Endodermal cell (in vitro differentiated cells): ENCODE data around the gene RERE. TPM values are rescaled to one million over a fixed set of nuclear protein-coding genes. Genes with fewer than 3 reads are reported as not detected.

Experiments
- DNase-seq: peaks from one replicate; pipeline ENCODE4 v3.0.0-alpha.2; 2017
- H3K27ac ChIP-seq: 2 replicates; pipeline ENCODE4 v1.5.1; 2013; ENCODE audit warnings: mild to moderate bottlenecking, low read depth, low read length, moderate library complexity
- H3K27me3 ChIP-seq: 2 replicates; pipeline ENCODE4 v1.6.1; 2013; ENCODE audit warnings: mild to moderate bottlenecking, low read length, moderate library complexity; ENCODE audit not compliant: insufficient read depth, control insufficient read depth, poor library complexity, severe bottlenecking
- H3K36me3 ChIP-seq: 2 replicates; pipeline ENCODE4 v1.7.0; 2013; ENCODE audit warnings: mild to moderate bottlenecking, low read length, moderate library complexity; ENCODE audit not compliant: control insufficient read depth, insufficient read depth
- H3K4me1 ChIP-seq: one replicate; pipeline ENCODE4 v1.7.0; 2013; ENCODE audit warnings: low read length; ENCODE audit not compliant: control insufficient read depth, insufficient read depth
- H3K4me3 ChIP-seq: 2 replicates; pipeline ENCODE4 v1.5.1; 2013; ENCODE audit warnings: mild to moderate bottlenecking, low read length, moderate library complexity
- H3K9ac ChIP-seq: 2 replicates; pipeline ENCODE4 v1.6.1; 2013; ENCODE audit warnings: mild to moderate bottlenecking, low read length, moderate library complexity; ENCODE audit not compliant: poor library complexity, severe bottlenecking; ENCODE audit errors: extremely low read depth
- H3K9me3 ChIP-seq: 2 replicates; pipeline ENCODE4 v1.6.1; 2013; ENCODE audit warnings: mild to moderate bottlenecking, low read length, moderate library complexity; ENCODE audit not compliant: control insufficient read depth
- H3K27ac Mint-ChIP-seq: 2 replicates; pipeline ENCODE4 v1.8.0; 2020; ENCODE audit warnings: mixed read lengths
- H3K27me3 Mint-ChIP-seq: 2 replicates; pipeline ENCODE4 v1.8.0; 2021; ENCODE audit warnings: mild to moderate bottlenecking, mixed read lengths; ENCODE audit not compliant: insufficient read depth
- H3K36me3 Mint-ChIP-seq: 2 replicates; pipeline ENCODE4 v1.8.0; 2020; ENCODE audit warnings: low read depth, mixed read lengths
- H3K4me1 Mint-ChIP-seq: 2 replicates; pipeline ENCODE4 v1.8.0; 2020; ENCODE audit warnings: mixed read lengths
- H3K4me3 Mint-ChIP-seq: 2 replicates; pipeline ENCODE4 v1.8.0; 2020; ENCODE audit warnings: mild to moderate bottlenecking, moderate library complexity, mixed read lengths
- H3K9me3 Mint-ChIP-seq: 2 replicates; pipeline ENCODE4 v1.8.0; 2020; ENCODE audit warnings: mild to moderate bottlenecking, mixed read lengths
- CTCF ChIP-seq: fragments of 200-600 bp; sonication (generic); conservative IDR thresholded peaks from 2 replicates; pipeline ENCODE4 v1.5.0; 2021; ENCODE audit warnings: antibody characterized with exemption, mild to moderate bottlenecking
- WGBS, 2 experiments: methylation state at CpG; one replicate each; pipeline versions ENCODE4 v1.1.5 to v1.1.7; 2013; ENCODE audit warnings: missing lambda C conversion rate in 2 of 2, mixed read lengths in 1 of 2; ENCODE audit not compliant: insufficient coverage in 1 of 2, insufficient read length in 1 of 2; 5-methylcytosine and 5-hydroxymethylcytosine counted together
- total RNA-seq, 2 donors: library from RNA; stranded (reverse); fragmentation: NEBNext Ultra II Directional in 1 of 2; extraction: Animal tissue kit (Norgen Biotek cat#: 25700) in 1 of 2; gene quantifications; 2 replicates in 1 of 2; 3 replicates in 1 of 2; pipeline ENCODE4 v1.2.1, GENCODE V29; 2021

RERE gene
- total RNA-seq, 2 donors from 2014 or later = 159 to 179 TPM

DNA sequence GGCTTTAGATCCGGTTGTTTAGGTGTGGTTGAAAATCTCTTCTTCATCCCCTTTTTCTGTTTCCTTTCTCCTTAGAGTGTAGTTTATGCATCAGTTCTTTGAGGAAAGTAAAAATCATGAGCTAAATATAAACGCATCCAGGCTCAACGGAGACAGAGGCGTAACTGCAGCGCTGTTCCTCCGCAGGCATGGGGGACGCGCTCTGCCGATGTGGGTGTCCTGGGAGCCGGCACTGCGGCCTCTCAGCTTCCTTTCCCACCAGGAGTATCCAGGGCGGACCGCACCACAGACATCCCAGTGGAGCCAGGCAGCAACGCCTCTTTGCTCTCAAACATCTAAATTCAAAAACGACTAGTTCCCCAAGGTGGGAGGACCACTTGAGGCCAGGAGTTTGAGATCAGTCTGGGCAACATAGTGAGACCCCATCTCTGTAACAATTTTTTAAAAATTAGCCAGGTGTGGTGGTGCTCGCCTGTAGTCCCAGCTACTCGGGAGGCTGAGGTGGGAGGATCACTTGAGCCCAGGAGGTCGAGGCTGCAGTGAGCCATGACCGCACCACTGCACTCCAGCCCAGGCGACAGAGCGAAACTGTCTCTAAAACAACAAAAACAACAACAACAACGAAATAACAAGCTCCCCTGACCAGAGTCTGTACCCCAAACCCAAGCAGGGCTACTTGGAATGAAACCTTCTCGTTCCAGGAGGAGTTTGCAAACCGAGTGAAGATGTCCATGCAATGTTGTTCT is 483.2 kb downstream of the RERE start:
- H3K4me3 Mint-ChIP-seq = no peak overlapping the region
- H3K9me3 ChIP-seq = no peaks in the 10 kb centered on the region
- H3K27me3 ChIP-seq = no peaks in the 10 kb centered on the region
- WGBS, 2 experiments = 93 to 94% methylated on average over 18 to 24 of the region's 24 CpGs
- no peaks in the 10 kb centered on the region for H3K4me1 ChIP-seq
- H3K9me3 Mint-ChIP-seq = peaks cover 4% of the 10 kb centered on the region
- no peaks in the 10 kb centered on the region for H3K36me3 ChIP-seq
- no peak overlapping the region for H3K27ac ChIP-seq
- H3K27ac Mint-ChIP-seq = no peak overlapping the region
- H3K4me1 Mint-ChIP-seq = no peaks in the 10 kb centered on the region
- no peak overlapping the region for H3K9ac ChIP-seq
- no peak for DNase-seq
- H3K27me3 Mint-ChIP-seq = no peaks in the 10 kb centered on the region
- H3K4me3 ChIP-seq = no peak overlapping the region
- no peak for TF ChIP-seq CTCF
- no peaks in the 10 kb centered on the region for H3K36me3 Mint-ChIP-seq

- Histone ChIP-seq H3K9me3 (no peaks in the 10 kb centered on the region), H3K27me3 (no peaks in the 10 kb centered on the region), H3K4me3 (no peak overlapping the region), H3K27ac (no peak overlapping the region), H3K36me3 (no peaks in the 10 kb centered on the region), H3K4me1 (no peaks in the 10 kb centered on the region), H3K9ac (no peak overlapping the region)
- H3K4me3 Mint-ChIP-seq = no peak overlapping the region
- H3K27ac Mint-ChIP-seq = no peak overlapping the region
- H3K36me3 Mint-ChIP-seq = no peaks in the 10 kb centered on the region
- no peak for TF ChIP-seq CTCF
- 87 to 91% methylated on average over 13 to 16 of the region's 16 CpGs for WGBS, 2 experiments
- H3K27me3 Mint-ChIP-seq = no peaks in the 10 kb centered on the region
- no peaks in the 10 kb centered on the region for H3K4me1 Mint-ChIP-seq
- peaks cover 4% of the 10 kb centered on the region for H3K9me3 Mint-ChIP-seq
- no peak for DNase-seq
These were observed 484.0 kb downstream of the RERE start for GRCh38 chr1:8333246-8333987.

GRCh38 chr1:8332806-8333205 is 484.6 kb downstream of the RERE start:
- no peaks in the 10 kb centered on the region for H3K9me3 ChIP-seq
- H3K9ac ChIP-seq = no peak overlapping the region
- H3K36me3 ChIP-seq = no peaks in the 10 kb centered on the region
- WGBS, 2 experiments = 89 to 96% methylated on average over 14 to 16 of the region's 16 CpGs
- H3K4me1 Mint-ChIP-seq = no peaks in the 10 kb centered on the region
- H3K27me3 ChIP-seq = no peaks in the 10 kb centered on the region
- H3K36me3 Mint-ChIP-seq = no peaks in the 10 kb centered on the region
- no peaks in the 10 kb centered on the region for H3K4me1 ChIP-seq
- no peak overlapping the region for H3K4me3 Mint-ChIP-seq
- no peak for DNase-seq
- no peaks in the 10 kb centered on the region for H3K27me3 Mint-ChIP-seq
- TF ChIP-seq CTCF = no peak
- no peak overlapping the region for H3K4me3 ChIP-seq
- no peak overlapping the region for H3K27ac Mint-ChIP-seq
- H3K9me3 Mint-ChIP-seq = peaks cover 4% of the 10 kb centered on the region
- no peak overlapping the region for H3K27ac ChIP-seq
